ENCODE results near the gene KRTAP5-1. TPM values are rescaled to one million over a fixed set of nuclear protein-coding genes. Genes with fewer than 3 reads are reported as not detected.

KRTAP5-1 gene
- total RNA-seq, 1 donor from 2014 or later = not detected

DNA sequence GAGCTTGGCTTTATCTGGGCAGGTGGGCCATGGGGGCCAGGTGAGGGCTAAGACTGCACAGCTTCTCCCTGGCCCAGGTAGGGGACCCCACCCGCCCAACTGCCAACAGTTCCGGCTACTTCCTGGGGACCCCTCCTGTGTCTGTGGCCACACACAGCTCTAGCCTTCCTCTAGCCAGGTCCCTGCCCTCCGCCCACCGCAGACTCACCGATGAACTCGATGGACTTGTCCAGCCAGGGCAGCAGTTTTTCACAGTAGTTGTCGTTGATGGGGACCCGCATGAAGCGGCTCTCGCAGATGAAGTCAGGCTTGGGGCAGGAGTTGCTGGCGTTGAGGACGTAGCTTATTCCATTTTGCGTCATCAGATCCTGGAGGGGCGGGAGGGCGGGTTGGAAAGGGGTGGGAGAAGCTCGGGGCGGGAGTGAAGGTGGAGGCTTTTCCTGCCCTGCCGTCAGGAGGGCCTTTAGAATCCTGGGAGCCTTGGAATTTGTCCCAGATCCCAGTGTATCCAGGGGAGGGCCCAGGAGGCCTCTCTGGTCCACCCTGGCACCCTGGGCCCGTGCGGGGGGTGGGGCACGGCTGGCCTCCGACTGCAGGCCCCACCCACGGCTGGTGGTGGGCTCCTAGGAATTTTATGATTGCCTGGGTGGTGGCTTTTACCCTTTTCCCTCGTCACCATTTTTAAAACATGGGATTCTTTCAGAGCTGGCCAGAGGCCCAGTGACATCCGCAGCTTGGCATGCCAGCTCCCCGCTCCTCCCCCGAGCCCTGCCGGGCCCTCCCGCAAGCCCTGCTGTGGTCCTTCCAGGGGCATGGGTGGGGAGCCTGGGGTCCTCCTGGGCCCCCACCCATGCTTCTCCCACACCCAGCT is 26.9 kb downstream of the KRTAP5-1 start:
- Histone ChIP-seq H3K4me1 (peaks cover 21% of the 10 kb centered on the region), H3K27me3 (ENCODE audit: low read depth) (peaks cover 5% of the 10 kb centered on the region), H3K4me3 (peak overlapping the region; percentile 36), H3K27ac (peak overlapping the region; percentile 85), H3K36me3 (peaks cover 11% of the 10 kb centered on the region), H3K9me3 (no peaks in the 10 kb centered on the region)
- DNase-seq (peak; percentile 63), ATAC-seq (peak; percentile 9 to 35)
- TF ChIP-seq, protein P1, sequence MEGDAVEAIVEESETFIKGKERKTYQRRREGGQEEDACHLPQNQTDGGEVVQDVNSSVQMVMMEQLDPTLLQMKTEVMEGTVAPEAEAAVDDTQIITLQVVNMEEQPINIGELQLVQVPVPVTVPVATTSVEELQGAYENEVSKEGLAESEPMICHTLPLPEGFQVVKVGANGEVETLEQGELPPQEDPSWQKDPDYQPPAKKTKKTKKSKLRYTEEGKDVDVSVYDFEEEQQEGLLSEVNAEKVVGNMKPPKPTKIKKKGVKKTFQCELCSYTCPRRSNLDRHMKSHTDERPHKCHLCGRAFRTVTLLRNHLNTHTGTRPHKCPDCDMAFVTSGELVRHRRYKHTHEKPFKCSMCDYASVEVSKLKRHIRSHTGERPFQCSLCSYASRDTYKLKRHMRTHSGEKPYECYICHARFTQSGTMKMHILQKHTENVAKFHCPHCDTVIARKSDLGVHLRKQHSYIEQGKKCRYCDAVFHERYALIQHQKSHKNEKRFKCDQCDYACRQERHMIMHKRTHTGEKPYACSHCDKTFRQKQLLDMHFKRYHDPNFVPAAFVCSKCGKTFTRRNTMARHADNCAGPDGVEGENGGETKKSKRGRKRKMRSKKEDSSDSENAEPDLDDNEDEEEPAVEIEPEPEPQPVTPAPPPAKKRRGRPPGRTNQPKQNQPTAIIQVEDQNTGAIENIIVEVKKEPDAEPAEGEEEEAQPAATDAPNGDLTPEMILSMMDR (IDR thresholded peaks at IDR 0.05) = no peak
- intact Hi-C loops (cut with DNase I) = no loop called here

DNA sequence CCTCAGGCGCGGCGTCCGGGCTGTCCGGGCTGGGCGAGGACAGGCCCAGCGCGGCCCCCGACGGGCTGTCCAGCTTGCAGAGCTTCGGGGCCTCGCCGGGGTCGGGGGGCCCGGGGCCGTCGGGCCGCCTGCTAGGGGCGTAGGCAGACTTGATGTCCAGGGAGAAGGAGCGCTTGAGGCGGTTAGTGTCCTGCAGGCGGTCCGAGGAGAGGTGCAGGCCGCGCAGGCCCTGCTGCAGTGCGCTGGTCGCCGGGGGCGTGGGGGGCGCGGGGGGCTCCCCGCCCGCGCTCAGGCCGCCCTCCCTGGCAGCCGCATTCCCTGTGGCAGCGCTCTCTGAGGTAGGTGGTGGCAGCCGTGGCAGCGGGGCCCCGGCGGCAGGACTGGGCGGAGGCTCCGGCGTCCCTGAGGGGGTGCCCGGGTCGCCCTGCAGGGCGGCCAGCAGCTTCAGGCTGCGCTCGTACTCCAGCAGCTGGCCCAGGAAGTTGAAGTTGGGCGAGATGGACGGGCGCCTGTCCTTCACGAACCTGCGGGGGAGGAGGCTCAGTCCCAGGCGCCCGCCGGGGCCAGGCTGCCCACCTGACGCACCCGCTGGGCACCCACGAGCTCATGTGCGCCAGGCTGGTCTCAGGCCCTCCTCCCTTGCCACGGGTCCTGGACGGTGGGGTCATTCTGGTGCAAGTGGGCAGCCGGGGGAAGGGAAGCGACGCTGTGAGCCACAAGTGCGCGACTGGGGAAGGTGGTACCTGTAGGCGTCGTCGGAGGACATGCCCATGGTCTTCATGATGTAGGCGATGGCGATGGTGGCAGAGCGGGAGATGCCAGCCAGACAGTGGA is 27.8 kb downstream of the KRTAP5-1 start:
- ATAC-seq (no peak), DNase-seq (no peak)
- peak overlapping the region; percentile 85 for H3K27ac ChIP-seq

DNA sequence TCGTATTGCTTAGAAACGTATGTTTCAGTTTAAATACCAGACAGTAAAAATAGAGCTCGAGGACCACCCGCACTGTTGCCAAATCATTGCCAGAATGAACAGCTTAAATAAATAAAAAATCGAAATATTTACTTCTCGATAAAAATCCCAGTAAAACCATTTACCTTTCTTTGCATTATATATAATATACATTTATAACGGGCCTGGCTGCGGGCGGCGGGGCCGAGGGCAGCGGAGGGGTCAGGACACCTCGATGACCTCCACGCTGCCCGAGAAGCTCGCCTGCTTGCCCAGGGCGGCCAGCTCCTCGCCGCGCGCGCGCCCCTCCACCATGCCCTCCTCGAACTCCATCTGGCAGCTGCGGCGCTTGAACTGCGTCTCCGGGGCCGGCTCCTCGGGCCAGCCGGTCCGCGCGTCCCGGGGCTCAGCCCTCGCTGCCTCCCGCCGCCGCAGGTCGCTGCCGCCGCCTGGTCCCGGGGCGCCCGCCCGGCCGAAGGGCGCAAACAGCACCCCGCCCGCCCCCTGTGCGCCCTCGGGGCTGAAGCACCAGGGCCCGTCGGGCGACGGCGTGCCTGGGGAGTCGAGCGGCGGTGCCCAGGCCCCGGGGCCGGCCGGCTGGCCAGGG is 28.7 kb downstream of the KRTAP5-1 start:
- Histone ChIP-seq H3K9me3 (no peaks in the 10 kb centered on the region), H3K4me3 (no peak overlapping the region), H3K27ac (no peak overlapping the region), H3K4me1 (peaks cover 21% of the 10 kb centered on the region), H3K27me3 (ENCODE audit: low read depth) (peaks cover 5% of the 10 kb centered on the region), H3K36me3 (peaks cover 8% of the 10 kb centered on the region)
- TF ChIP-seq, protein P1 (IDR thresholded peaks at IDR 0.05) = no peak
- intact Hi-C loops (cut with DNase I) = no loop called here
- ATAC-seq = no peak
- no peak for DNase-seq

More for the DNA sequence above, 27.8 kb downstream of the KRTAP5-1 start:
- peaks cover 5% of the 10 kb centered on the region for H3K27me3 ChIP-seq (ENCODE audit: low read depth)
- intact Hi-C loops (cut with DNase I) = no loop called here
- H3K4me1 ChIP-seq = peaks cover 21% of the 10 kb centered on the region
- H3K4me3 ChIP-seq = no peak overlapping the region
- no peaks in the 10 kb centered on the region for H3K9me3 ChIP-seq
- peaks cover 8% of the 10 kb centered on the region for H3K36me3 ChIP-seq
- TF ChIP-seq, protein P1 (IDR thresholded peaks at IDR 0.05) = no peak

DNA sequence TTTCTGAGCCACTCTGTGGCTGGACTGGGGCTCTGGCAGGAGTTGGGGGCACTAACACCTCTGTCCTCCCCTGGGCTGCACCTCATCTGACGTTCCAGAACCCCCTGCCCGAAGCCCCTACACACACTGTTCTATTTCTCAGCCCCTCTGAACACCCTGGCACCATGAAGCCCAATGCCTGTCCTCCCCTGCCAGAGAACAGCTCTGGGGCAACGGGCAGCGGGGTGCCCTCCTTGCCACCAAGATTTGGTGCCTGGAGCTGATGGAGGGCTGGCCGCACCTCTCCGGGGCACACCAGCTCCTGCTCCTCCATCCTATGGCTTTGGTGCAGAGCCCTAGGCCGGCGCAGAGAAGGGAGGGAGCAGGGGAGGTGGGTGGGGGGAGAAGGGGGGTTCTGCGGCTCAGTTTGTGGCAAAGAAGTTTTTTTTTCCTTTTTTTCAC is 29.4 kb downstream of the KRTAP5-1 start:
- Histone ChIP-seq H3K4me3 (no peak overlapping the region), H3K36me3 (peaks cover 8% of the 10 kb centered on the region), H3K4me1 (peaks cover 21% of the 10 kb centered on the region), H3K27me3 (ENCODE audit: low read depth) (peaks cover 5% of the 10 kb centered on the region), H3K27ac (no peak overlapping the region), H3K9me3 (no peaks in the 10 kb centered on the region)
- DNase-seq (no peak), ATAC-seq (no peak)
- intact Hi-C loops (cut with DNase I) = no loop called here
- TF ChIP-seq, protein P1 (IDR thresholded peaks at IDR 0.05) = no peak

DNA sequence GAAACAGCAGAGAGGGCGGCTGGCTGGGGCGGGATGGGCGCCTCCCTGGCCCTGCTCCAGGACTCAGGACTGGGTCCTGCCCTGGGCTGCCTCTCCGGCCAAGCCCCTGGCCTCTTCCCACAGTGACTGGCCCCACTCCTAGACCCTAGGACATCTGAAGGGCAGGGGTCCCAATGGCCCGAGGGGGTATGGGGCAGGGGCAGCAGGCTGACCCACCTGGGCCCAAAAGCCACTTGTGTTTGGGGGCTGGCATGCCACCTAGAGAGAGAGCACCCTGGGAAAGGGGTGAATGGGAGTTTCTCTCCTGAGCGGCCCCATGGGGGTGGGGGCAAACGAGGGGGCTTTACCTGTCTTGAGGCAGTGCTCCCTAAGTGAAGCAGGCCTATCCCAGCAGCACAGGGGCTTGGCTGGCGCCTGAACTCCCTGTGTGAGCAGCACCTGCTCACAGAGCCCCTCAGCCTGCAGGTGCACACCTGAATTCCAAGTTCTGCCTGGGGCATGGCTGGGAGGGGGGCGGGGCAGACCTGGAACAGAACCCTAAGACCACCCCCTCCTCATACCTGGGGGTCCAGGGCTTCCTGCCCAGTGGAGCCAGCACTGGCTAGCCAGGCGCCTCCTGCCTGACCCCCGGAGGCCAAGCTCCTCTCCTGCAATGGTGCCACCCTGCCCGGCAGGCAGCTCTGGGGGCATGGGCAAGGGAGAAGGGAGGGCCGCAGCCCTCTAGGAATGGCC is 29.9 kb downstream of the KRTAP5-1 start:
- ATAC-seq = no peak
- H3K4me3 ChIP-seq = no peak overlapping the region
- TF ChIP-seq, protein P1 (IDR thresholded peaks at IDR 0.05) = no peak
- intact Hi-C loops (cut with DNase I) = no loop called here
- no peaks in the 10 kb centered on the region for H3K9me3 ChIP-seq
- peaks cover 5% of the 10 kb centered on the region for H3K27me3 ChIP-seq (ENCODE audit: low read depth)
- no peak overlapping the region for H3K27ac ChIP-seq
- peaks cover 8% of the 10 kb centered on the region for H3K36me3 ChIP-seq
- DNase-seq = no peak
- peaks cover 20% of the 10 kb centered on the region for H3K4me1 ChIP-seq
